Ascending aorta (tissue), 2 donors: ENCODE data around the gene BHLHE23. TPM values are rescaled to one million over a fixed set of nuclear protein-coding genes. Genes with fewer than 3 reads are reported as not detected.

Experiments used
- DNase-seq, 2 donors: peaks; one replicate each; pipeline ENCODE4 v3.0.0-alpha.2; 2019; ENCODE audit warnings: low spot score in 2 of 2
- H3K27ac ChIP-seq, 2 donors: fragments of 200-600 bp; sonication (generic); one replicate each; pipeline ENCODE4 v1.5.1; 2016 to 2017; ENCODE audit warnings: mild to moderate bottlenecking in 1 of 2
- H3K27me3 ChIP-seq: fragments of 200-600 bp; sonication (generic); one replicate; pipeline ENCODE4 v1.5.1; 2017
- H3K36me3 ChIP-seq, 2 donors: fragments of 200-600 bp; sonication (generic); one replicate each; pipeline ENCODE4 v1.5.1; 2016
- H3K4me1 ChIP-seq, 2 donors: fragments of 200-600 bp; sonication (generic); one replicate each; pipeline ENCODE4 v1.5.1; 2016 to 2017; ENCODE audit warnings: mild to moderate bottlenecking in 1 of 2
- H3K4me3 ChIP-seq, 2 donors: fragments of 200-600 bp; sonication (generic); one replicate each; pipeline ENCODE4 v1.5.1; 2016 to 2017; ENCODE audit warnings: mild to moderate bottlenecking in 1 of 2
- H3K9me3 ChIP-seq, 2 donors: fragments of 200-600 bp; sonication (generic); one replicate each; pipeline ENCODE4 v1.5.1; 2016
- intact Hi-C: fragments of 100-400 bp; cut with DNase I; formaldehyde crosslinking; loops from one replicate; pipeline ENCODE4 v1.15.1; 2023
- total RNA-seq: library from RNA; depleted of rRNA; stranded (reverse); fragments of >200 nt; gene quantifications from one replicate; pipeline ENCODE4 v1.1.0, GENCODE V29; 2016
- TF ChIP-seq, protein P1 (sequence below), 3 experiments: fragments of 200-600 bp in 2 of 3; fragments of 450-650 bp in 1 of 3; sonication (generic) in 2 of 3; IDR thresholded peaks; one replicate each; pipeline ENCODE4 v1.5.1; 2016 to 2019; ENCODE audit warnings: antibody characterized with exemption in 3 of 3, mild to moderate bottlenecking in 1 of 3, moderate library complexity in 1 of 3

Gene BHLHE23
- total RNA-seq, 1 donor from 2014 or later, result not detected

DNA sequence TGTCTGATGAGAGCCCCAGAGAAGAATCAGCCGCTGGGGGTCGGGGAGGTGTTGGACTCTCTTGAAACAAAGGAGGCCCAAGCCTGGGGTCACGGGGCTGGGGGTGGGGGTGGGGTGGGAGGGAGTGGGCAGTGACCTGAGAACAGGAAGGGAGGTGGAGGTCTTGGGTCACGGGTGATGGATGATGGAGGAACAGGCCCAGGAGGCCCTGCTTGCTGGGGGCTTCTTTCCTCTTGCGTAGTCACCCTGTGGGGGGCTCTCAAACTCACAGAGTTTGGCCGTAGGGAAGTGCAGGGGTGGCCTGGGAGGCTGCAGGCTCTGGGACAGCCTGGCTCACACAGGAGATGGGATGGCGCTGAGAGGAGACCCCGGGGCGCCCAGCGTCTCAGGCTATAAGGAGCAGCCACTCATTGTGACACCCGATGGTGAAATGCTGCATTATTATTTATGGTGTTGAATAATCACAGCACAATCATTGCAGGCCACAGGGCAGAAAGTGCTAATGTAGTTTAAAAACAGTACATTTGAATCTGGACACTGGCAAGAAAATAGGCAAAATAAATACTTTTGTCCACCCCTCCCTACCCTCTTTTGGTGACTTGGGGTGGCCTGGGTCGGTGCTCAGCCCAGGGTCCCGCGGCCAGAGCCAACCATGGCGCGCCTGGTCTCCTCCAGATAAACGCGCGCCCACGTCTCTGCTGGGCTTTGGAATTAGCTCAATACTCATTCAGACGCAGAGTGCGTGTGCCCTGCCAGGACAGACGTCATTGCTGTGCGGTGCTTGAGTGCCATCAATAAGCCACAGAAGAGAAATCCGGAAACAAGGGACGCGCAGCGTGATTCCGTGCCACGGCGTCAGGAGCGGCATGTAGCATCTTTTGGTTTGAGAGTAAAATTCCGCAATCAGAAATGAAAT lies 27.3 kb upstream of the BHLHE23 start:
- intact Hi-C loops, result no loop called here
- DNase-seq, result no peak
- no peaks in the 10 kb centered on the region for H3K4me1 ChIP-seq
- H3K36me3 ChIP-seq, result no peaks in the 10 kb centered on the region
- TF ChIP-seq, protein P1, sequence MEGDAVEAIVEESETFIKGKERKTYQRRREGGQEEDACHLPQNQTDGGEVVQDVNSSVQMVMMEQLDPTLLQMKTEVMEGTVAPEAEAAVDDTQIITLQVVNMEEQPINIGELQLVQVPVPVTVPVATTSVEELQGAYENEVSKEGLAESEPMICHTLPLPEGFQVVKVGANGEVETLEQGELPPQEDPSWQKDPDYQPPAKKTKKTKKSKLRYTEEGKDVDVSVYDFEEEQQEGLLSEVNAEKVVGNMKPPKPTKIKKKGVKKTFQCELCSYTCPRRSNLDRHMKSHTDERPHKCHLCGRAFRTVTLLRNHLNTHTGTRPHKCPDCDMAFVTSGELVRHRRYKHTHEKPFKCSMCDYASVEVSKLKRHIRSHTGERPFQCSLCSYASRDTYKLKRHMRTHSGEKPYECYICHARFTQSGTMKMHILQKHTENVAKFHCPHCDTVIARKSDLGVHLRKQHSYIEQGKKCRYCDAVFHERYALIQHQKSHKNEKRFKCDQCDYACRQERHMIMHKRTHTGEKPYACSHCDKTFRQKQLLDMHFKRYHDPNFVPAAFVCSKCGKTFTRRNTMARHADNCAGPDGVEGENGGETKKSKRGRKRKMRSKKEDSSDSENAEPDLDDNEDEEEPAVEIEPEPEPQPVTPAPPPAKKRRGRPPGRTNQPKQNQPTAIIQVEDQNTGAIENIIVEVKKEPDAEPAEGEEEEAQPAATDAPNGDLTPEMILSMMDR (IDR thresholded peaks at IDR 0.05), result no peak
- no peaks in the 10 kb centered on the region for H3K9me3 ChIP-seq
- H3K27ac ChIP-seq, result no peak overlapping the region
- no peaks in the 10 kb centered on the region for H3K27me3 ChIP-seq
- no peak overlapping the region for H3K4me3 ChIP-seq

DNA sequence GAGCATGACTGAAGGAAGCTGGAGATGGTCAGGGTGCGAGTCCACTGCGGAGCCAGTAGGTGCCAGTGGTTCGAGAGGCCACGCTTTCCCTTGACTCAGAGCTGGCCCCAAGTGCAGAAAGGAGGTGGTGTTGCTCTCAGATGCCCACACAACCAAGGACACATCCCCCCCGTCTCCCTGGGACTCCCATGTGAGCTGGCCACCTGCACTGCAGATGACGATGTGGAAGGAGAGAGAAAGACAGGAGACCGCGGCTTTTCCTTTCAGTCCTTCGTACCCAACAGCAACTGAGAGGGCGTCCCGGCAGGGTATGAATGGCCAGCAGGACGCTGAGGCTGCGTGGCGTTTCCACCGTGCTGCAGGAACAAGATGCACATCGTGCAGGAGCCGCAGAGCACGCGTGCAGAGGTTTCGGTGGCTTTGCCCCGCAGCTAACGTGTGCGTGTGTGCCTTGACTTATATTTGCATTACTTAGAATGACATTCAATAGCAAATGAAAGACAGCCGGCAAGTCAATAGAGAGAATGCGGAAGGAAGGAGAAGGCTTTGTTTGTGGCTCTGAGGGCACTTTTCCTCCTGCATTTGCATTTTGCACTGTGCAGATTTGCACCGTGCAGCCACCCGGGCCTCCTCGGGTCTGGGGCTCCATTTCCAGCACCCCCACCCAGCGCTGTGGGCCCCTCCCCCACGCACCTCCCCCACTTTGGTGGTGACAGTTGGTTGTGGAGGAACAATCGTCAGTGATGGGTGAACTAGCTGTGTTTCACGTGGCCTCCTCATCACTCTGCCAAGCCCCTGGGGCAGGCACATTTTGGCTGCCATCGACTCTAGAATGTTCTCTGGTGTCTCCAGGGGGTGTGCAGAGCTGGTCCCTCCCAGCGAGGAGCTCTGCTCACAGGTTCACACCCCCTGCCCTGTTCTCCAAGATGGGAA lies 26.4 kb upstream of the BHLHE23 start:
- Histone ChIP-seq H3K27me3 (no peaks in the 10 kb centered on the region), H3K27ac (no peak overlapping the region), H3K36me3 (no peaks in the 10 kb centered on the region), H3K4me3 (no peak overlapping the region), H3K4me1 (no peaks in the 10 kb centered on the region), H3K9me3 (no peaks in the 10 kb centered on the region)
- intact Hi-C loops, result no loop called here
- no peak for DNase-seq
- TF ChIP-seq, protein P1 (IDR thresholded peaks at IDR 0.05), result no peak

DNA sequence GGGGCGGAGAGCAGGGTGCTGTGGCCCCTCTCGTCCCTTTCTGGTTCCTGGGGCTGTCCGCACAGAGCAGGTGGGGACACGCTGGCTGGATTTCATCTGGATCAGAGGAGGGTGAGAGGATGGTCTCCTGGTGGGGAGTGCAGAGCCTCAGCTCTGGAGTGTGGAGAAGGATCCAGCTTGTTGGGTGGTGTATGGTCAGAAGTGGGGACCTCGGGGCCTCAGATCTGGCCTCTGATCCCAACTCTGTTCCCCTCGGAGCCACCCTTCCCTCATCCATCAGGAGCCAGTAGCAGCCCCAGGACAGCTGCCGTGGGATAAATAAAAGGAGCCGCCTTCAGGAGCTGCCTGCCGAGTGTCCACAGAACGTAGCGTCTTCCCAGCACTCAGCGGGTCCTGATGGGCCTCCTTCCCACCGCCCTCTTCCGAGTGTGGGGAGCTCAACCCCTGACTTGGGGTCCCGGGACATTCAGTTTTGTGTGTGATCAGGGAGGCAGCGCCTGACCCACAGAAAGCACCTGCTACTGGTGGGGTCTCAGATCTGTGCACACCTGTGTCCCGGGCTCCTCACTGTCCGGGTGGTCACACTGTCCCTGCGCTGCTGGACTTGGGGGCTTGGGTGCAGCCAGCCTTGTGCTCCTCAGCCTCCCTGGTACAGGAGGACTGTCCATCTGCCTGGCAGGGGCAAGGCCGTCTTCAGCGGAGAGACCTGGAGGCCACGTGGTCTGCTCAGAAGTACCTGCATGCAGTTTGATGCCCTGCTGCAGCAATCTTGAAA lies 25.4 kb upstream of the BHLHE23 start:
- H3K27me3 ChIP-seq, result peaks cover 4% of the 10 kb centered on the region
- no peaks in the 10 kb centered on the region for H3K36me3 ChIP-seq
- H3K9me3 ChIP-seq, result no peaks in the 10 kb centered on the region
- H3K4me3 ChIP-seq, result no peak overlapping the region
- H3K4me1 ChIP-seq, result no peaks in the 10 kb centered on the region
- no peak overlapping the region for H3K27ac ChIP-seq
- intact Hi-C loops, result no loop called here
- no peak for DNase-seq
- TF ChIP-seq, protein P1 (IDR thresholded peaks at IDR 0.05), result no peak

DNA sequence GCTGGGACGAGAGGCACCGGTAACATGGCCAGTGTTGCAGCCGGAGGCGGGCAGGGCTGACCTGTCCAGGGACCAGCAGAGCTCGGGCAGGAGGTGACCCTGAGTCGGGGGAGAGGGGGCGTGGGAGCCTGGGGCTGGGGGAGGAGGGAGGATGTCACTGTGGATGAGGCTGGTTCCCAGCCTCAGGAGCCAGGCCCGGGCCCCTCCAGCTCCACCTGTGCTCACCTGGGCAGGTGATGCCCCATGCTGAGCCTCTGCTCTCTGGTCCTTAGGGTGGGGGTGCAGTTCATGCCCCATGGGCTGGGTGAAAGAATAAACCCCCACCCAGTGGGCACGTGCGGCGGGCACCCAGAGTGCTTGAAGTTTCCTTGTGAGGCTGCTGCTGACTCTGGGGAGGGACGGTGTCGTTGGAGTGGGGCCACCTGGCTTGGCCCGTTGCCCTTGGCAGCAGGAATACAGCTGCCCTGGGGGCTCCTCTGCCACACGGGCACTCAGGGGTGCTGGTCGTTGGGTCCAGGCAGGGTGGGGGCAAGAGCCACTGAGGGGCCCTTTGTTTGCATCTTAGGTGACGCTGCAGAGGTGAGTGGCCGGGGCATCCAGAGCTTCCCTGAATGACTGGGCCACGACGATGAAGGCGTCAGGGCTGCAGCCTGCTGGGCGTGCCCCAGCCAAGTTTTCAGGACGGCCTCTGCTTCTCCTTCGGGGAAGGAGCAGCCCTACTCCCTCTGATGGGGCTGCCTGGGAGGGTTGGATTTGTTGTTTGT lies 24.7 kb upstream of the BHLHE23 start:
- intact Hi-C loops, result no loop called here
- no peak for DNase-seq
- Histone ChIP-seq H3K27ac (no peak overlapping the region), H3K4me1 (no peaks in the 10 kb centered on the region), H3K36me3 (no peaks in the 10 kb centered on the region), H3K27me3 (peaks cover 8% of the 10 kb centered on the region), H3K4me3 (no peak overlapping the region), H3K9me3 (no peaks in the 10 kb centered on the region)
- TF ChIP-seq, protein P1 (IDR thresholded peaks at IDR 0.05), result no peak
